Left forelimb (tissue), 1 donor: ENCODE results near the gene ARHGDIB.

Source experiments
- DNase-seq: peaks from one replicate; pipeline ENCODE4 v3.0.0-alpha.2; 2018; ENCODE audit warnings: low spot score

ARHGDIB gene

DNA sequence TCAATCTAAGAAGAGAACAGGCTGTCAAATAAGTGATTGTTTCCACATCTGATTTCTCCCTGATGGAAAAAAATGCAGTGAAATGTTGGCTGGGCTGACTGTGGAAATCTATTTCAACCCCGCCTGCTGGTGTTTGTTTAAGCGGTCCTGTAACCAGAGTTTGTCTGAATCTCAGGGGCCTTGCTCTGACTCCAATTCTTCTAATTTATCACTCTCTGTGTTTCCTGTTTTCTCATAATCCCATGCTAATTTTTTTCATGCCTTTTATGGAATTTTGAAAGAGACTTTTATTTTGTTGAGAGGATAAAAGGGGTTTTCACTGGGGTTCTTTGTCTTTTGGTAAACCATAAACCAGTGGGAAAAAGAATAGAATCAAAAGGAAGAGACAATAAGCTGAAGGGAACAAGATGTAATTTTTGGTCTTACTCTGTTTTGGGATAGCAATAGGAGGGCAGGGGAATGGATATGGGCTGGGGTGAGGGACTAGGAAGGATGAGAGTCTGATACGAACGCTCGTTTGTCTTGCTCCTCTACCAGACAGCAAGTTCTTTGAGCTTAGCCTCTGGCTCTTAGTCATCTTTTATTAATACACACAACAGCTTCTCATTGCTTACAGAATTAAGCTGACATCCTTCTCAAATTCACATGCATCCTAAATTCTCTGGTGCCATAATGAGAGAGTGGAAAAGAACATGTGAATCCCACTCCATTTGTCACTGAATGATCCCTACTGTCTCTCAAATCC, 67.7 kb downstream of the ARHGDIB start:
- no peak for DNase-seq

DNA sequence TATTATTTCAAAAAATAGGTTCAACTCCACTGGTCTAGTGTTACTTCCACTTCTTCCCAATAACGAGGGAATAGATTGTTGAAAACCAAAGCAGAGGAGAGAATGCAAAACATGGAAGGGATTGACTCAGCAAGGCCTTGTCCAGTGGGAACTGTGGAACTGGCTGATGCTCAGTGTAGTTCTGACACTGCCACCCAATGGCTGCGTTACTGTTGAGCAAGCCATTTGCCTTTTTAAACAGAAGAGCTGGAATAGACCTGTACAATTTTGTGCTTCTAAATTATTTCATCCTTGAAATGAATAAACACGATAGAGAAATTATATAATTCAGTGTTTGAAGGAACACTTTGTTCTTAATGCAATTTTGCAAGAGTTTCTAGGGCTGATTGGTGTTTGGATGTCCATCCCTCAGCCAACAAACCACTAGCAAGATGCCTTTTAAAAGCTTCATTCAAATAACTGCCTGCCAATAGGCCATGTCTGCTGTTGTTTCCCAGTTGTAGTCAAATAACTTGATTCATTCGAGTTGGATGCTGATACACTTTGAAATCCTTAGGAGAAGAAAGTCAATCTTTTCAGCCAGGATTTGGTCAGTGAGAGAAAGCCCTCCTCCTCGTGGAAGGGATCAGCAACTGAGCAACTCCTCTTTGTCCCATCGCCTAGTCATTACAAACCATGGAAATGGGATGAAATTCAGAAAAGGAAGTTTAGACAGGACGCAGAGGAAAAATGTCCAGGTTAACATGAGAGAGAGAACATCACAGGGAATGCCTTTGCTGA, 68.5 kb downstream of the ARHGDIB start:
- DNase-seq = no peak
